DMS153 treated with DMSO at 0.1 percent for 48 hours (cell line): ENCODE results near the gene CD70.
"Not testable (repeated sequence)": the region's sequence is repeated elsewhere in the genome, so short reads cannot be mapped to it uniquely, and the experiment has no call there.

ENCODE experiments used
- DNase-seq: peaks from one replicate; lab custom pipeline; 2025; ENCODE audit not compliant: unreplicated experiment; lab: John Stamatoyannopoulos, UW

The CD70 gene, protein sequence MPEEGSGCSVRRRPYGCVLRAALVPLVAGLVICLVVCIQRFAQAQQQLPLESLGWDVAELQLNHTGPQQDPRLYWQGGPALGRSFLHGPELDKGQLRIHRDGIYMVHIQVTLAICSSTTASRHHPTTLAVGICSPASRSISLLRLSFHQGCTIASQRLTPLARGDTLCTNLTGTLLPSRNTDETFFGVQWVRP

DNA sequence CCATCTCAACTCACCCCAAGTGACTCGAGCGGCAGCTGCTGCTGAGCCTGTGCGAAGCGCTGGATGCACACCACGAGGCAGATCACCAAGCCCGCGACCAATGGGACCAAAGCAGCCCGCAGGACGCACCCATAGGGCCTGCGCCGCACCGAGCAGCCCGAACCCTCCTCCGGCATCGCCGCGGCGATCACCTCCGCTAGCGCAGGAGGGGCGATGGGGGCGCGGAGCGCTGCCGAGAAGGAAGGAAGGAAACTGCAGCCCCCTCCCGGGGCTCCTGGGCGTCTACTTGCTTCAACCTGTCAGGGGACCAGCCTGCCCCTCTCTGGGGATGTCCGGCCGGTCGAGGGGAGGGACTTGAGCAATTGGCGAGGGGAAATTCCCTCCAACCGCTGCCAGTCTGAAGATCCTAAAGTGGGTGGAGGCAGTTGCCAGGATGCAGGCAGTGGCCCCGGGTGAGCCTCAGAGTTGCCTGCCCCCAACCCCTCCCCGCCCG lies at the start of gene CD70:
TSS of gene CD70 (minus strand) at position 324 of the 493 bp plus-strand sequence. CDS start at position 176, 148 bp downstream.
- no peak for DNase-seq

- DNase-seq, result not testable (repeated sequence)
Measured at GRCh38 chr19:6640333-6640732, 49.4 kb upstream of the CD70 start.

GRCh38 chr19:6639439-6639838 lies 48.5 kb upstream of the CD70 start:
- DNase-seq, result no peak

GRCh38 chr19:6633456-6633813 lies 42.5 kb upstream of the CD70 start:
- DNase-seq, result not testable (repeated sequence)

GRCh38 chr19:6632747-6633455 lies 42.0 kb upstream of the CD70 start:
- DNase-seq, result peak; percentile 7

- DNase-seq, result peak; percentile 40
Measured at GRCh38 chr19:6632002-6632621, 41.2 kb upstream of the CD70 start.

DNA sequence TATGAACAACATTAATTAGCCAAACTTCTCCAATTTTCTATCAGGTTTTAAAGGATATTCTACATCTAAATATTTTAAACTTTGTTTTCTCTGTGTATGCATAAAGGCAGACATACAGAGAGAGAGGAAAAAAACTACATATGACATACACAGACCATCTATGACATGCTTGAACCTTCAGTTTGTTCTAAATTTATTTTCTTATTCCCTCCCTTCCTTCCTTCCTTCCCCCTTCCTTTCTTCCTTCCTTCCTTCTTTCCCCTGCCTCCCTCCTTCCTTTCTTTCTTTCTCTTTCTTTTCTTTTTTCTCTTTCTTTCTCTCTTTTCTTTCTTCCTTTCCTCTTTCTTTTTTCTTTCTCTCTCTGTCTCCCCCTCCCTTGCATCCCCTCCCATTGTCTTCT lies 35.8 kb upstream of the CD70 start:
- DNase-seq, result no peak

DNA sequence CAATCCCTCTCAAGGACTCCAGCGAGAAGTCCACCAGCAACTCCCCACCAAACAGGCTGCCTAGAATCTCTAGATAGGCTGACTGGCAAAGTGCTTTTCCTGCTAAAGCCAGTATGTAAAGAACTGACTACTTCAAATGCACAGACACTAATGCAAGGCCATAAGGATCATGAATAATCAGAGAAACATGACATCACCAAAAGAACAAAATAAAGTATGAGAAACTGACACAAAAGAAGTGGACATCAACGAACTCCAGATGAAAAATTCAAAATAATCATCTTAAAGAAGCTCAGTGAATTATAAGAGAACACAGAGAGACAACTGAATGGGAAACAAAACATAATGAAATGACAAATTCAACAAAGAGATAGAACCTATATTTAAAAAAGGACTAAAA lies 26.4 kb upstream of the CD70 start:
- no peak for DNase-seq

GRCh38 chr19:6616011-6616410 lies 25.1 kb upstream of the CD70 start:
- DNase-seq, result no peak

- no peak for DNase-seq
Measured at GRCh38 chr19:6613711-6614110, 22.8 kb upstream of the CD70 start.

DNA sequence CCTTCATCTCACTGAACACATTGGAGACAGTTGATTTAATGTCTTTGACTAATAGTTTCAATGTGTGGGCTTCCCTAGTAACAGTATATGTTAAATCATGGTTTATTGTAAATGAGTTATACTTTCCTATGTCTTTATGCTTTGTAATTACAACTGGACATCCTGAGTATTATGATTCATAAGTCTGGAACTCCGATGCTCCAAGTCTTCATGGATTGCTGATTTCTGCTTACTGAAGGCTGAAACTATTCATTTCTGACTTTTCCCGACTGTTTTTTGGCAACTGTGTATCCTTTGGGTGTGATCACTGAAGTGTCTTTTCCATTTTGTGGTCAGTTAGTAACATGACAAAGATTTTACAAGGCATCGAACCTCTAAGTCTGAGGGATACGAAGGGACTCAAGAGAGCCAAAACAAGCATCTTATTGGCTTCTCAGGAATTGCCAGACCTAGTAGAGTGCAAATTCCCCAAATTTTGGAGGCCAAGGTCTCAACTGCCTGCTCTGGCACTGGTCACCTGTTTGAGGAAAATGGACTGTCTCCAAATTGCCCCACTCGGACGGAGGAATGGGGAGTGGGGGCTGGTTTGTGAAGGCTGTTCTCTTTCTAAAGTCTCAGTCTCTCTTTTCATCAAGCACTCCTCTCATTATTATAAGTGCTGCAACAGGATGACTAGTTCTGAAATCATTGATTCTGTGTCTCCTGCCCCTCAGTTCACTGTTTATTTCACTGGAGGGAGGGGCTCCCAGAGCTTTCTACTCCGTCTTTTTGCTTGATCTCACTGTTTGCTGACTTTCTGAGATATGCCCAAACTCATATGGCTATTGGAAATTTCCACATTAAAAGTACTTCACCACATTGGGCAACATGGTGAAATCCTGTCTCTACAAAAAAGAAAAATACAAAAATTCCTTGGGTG lies 20.2 kb upstream of the CD70 start:
- DNase-seq, result no peak

DNA sequence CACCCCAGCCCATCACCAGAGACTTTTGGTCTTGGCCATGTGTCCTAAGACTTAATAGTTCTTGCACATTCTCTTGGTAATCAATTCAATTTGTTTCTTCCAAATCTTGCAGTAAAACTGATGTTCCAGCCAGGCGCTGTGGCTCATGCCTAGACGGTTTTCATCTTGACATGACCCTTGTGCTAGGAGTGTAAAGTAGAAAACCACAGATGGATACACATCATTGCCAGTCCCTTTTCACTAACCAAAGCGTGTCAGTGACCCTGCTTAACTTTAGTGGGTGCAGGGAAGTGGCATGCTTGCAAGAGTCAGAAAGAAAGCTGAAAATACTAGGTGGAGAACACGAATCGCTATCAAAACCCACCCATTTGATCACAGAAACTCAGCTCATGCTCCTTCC lies 18.0 kb upstream of the CD70 start:
- no peak for DNase-seq

DNA sequence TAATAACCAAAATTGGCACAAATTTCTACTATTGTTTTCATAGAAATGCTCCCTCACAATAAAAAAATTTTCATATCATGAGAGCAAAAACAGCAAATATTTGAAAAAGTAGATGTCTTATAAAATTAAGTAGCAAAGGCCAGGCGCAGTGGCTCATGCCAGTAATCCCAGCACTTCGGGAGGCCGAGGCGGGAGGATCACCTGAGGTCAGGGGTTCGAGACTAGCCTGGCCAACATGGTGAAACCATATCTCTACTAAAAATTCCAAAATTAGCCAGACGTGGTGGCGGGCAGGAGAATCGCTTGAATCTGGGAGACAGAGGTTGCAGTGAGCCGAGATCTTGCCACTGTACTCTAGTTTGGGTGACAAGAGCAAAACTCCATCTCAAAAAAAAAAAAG lies 17.2 kb upstream of the CD70 start:
- not testable (repeated sequence) for DNase-seq

DNA sequence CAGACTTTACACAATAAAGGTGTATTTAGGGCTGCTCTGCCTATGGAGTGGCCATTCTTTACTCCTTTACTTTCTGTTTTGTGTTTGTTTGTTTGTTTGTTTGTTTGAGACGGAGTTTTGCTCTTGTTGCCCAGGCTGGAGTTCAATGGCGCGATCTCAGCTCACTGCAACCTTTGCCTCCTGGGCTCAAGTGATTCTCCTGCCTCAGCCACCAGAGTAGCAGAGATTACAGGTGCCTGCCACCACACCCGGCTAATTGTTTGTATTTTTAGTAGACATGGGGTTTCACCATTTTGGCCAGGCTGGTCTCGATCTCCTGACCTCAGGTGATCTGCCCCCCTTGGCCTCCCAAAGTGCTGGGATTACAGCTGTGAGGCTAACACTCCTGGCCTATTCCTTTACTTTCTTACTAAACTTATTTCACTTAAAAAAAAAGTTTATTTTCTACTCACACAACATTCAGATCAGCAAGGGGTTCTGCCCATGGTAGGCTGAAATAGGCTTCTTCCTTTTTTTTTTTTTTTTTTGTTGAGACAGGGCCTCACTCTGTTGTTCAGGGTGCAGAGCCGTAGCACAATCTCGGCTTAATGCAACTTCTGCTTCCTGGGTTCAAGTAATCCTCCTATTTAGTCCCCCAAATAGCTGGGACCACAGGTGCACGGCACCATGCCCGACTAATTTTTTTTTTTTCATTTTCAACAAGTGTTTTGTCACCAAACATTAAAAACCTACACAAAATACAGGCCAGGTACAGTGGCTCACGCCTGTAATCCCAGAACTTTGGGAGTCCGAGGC lies 15.5 kb upstream of the CD70 start:
- DNase-seq, result not testable (repeated sequence)

DNA sequence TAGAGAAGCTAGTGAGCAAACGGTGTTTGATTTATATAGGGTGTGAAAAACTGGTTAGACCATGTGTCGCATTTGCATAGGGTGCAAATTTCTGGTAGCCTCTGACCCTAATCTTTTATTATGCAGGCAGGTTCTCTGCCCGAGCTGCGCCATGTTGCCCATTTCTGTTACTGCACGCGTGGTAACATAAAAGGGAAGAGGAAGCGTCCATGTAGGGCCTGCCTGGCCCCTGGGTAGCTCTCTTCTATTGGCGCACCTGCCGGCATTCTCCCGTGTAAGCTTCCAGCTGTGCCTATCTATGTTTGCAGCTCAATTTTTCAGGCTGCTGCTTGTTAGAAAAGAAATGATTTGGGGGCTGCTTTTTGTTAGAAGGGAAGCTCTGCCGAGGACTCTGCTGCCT lies 14.0 kb upstream of the CD70 start:
- DNase-seq, result no peak

- DNase-seq, result no peak
Measured at GRCh38 chr19:6602729-6603114, 11.8 kb upstream of the CD70 start.

GRCh38 chr19:6601537-6602052 lies 10.6 kb upstream of the CD70 start:
- DNase-seq, result not testable (repeated sequence)

DNA sequence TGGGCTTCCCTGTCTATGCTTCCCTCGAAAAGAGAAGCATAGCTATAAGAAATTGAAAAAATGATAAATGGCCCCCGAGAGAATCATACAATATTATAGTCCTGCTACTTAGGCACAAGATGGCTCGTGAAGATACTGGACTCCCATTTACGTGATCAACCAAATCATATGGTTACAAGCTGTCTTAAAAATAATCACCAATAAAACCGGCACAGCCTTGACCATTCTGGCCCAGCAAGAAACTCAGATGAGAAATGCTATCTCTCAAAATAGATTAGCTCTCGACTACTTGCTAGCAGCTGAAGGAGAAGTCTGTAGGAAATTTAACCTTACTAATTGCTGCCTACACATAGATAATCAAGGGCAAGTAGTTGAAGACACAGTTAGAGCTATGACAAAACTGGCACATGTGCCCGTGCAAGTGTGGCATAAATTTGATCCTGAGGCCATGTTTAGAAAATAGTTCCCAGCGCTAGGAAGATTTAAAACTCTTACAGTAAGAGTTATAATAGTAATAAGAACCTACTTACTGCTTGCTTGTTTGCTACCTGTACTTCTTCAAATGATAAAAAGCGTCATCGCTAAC lies 10.1 kb upstream of the CD70 start:
- not testable (repeated sequence) for DNase-seq

GRCh38 chr19:6599866-6600454 lies 9.0 kb upstream of the CD70 start:
- DNase-seq, result no peak
